Endothelial cell of umbilical vein (primary cell): ENCODE data around the gene P2RY2. TPM values are rescaled to one million over a fixed set of nuclear protein-coding genes. Genes with fewer than 3 reads are reported as not detected.

Source experiments
- BruUV-seq: library from RNA; stranded (reverse); fragments of 400-500 nt; replicated peaks from 2 replicates; lab custom pipeline; 2021; lab: Mats Ljungman, UMichigan
- CTCF ChIA-PET: fragments of 300-600, 350-600 bp; sonication (Branson Sonifier 250); formaldehyde crosslinking; loops from one replicate; lab custom pipeline; 2021; ENCODE audit warnings: antibody characterized with exemption, inconsistent platforms; lab: Charles Lee
- POLR2A ChIA-PET: fragments of 300-600, 350-600 bp; sonication (Branson Sonifier 250); formaldehyde crosslinking; loops from one replicate; lab custom pipeline; 2021; ENCODE audit warnings: antibody characterized with exemption, inconsistent platforms; lab: Charles Lee
- DNase-seq: peaks from one replicate; pipeline ENCODE4 v3.0.0-alpha.2; 2011; ENCODE audit warnings: low read depth, low spot score
- FAIRE-seq: peaks from 2 replicates; lab custom pipeline; 2011; peaks lifted over from hg19 to GRCh38; lab: Jason Lieb, UNC
- H2AFZ ChIP-seq: 2 replicates; pipeline ENCODE4 v1.6.0; 2012; ENCODE audit warnings: low read depth, low read length, control low read depth, inconsistent platforms
- H3K27ac ChIP-seq: 2 replicates; pipeline ENCODE4 v1.5.1; 2011; ENCODE audit warnings: low read depth, mild to moderate bottlenecking, control low read depth, low read length, moderate library complexity; ENCODE audit not compliant: insufficient read depth
- H3K27me3 ChIP-seq, 2 experiments: 2 replicates each; pipeline versions ENCODE4 v1.6.0 to v1.6.1; 2011; ENCODE audit warnings: low read length in 2 of 2, mixed read lengths in 1 of 2; ENCODE audit not compliant: control insufficient read depth in 2 of 2, insufficient read depth in 2 of 2
- H3K36me3 ChIP-seq, 2 experiments: 2 replicates in 1 of 2; 3 replicates in 1 of 2; pipeline ENCODE4 v1.5.1; 2011; ENCODE audit warnings: low read length in 2 of 2, mild to moderate bottlenecking in 1 of 2, moderate library complexity in 1 of 2; ENCODE audit not compliant: control insufficient read depth in 2 of 2, insufficient read depth in 2 of 2; ENCODE audit errors: extremely low read depth in 1 of 2
- H3K4me1 ChIP-seq: 3 replicates; pipeline ENCODE4 v1.5.1; 2011; ENCODE audit warnings: mild to moderate bottlenecking, low read length; ENCODE audit not compliant: control insufficient read depth, insufficient read depth; ENCODE audit errors: extremely low read depth
- H3K4me2 ChIP-seq: 2 replicates; pipeline ENCODE4 v1.6.1; 2011; ENCODE audit warnings: low read length, control low read depth, mixed read lengths; ENCODE audit not compliant: insufficient read depth
- H3K4me3 ChIP-seq, 3 experiments: fragments of 200-600 bp in 1 of 3; sonication (generic), shearing (Covaris generic) in 1 of 3; replicated peaks in 1 of 3; 2 replicates each; pipeline ENCODE4 v1.5.1; 2011 to 2016; ENCODE audit warnings: control low read depth in 3 of 3, low read length in 3 of 3, mild to moderate bottlenecking in 2 of 3, inconsistent platforms in 1 of 3, low read depth in 1 of 3, moderate library complexity in 1 of 3; ENCODE audit not compliant: insufficient read depth in 1 of 3
- H3K79me2 ChIP-seq: 2 replicates; pipeline ENCODE4 v1.6.0; 2012; ENCODE audit warnings: low read length, inconsistent platforms; ENCODE audit not compliant: control insufficient read depth, insufficient read depth
- H3K9ac ChIP-seq: replicated peaks from 2 replicates; pipeline ENCODE3; 2011; ENCODE audit warnings: low read length, control low read depth; ENCODE audit not compliant: insufficient read depth; ENCODE audit errors: extremely low read depth
- H3K9me1 ChIP-seq: replicated peaks from 3 replicates; pipeline ENCODE4 v1.6.0; 2011; ENCODE audit warnings: mild to moderate bottlenecking, low read length; ENCODE audit not compliant: control insufficient read depth, insufficient read depth; ENCODE audit errors: extremely low read depth
- H3K9me3 ChIP-seq: replicated peaks from 2 replicates; pipeline ENCODE4 v1.5.1; 2012; ENCODE audit warnings: low read length, inconsistent platforms; ENCODE audit not compliant: control insufficient read depth, insufficient read depth
- H4K20me1 ChIP-seq: replicated peaks from 2 replicates; pipeline ENCODE3; 2011; ENCODE audit warnings: mild to moderate bottlenecking, low read length; ENCODE audit not compliant: control insufficient read depth, insufficient read depth; ENCODE audit errors: extremely low read depth
- FOS ChIP-seq: IDR thresholded peaks from 2 replicates; pipeline ENCODE4 v1.6.1; 2011; ENCODE audit warnings: mild to moderate bottlenecking, low read length, moderate library complexity, borderline replicate concordance; ENCODE audit not compliant: insufficient read depth
- JUN ChIP-seq: IDR thresholded peaks from 2 replicates; pipeline ENCODE4 v1.6.1; 2011; ENCODE audit warnings: borderline replicate concordance, low read depth; ENCODE audit not compliant: insufficient read length, insufficient read depth
- MYC ChIP-seq: IDR thresholded peaks from one replicate; pipeline ENCODE4 v1.6.1; 2011; ENCODE audit warnings: mild to moderate bottlenecking, low read depth, low read length
- POLR2AphosphoS5 ChIP-seq: IDR thresholded peaks from 2 replicates; pipeline ENCODE4 v1.6.1; 2012; ENCODE audit warnings: low read depth, mild to moderate bottlenecking, control low read depth, low read length, moderate library complexity; ENCODE audit not compliant: insufficient read depth
- dilution Hi-C: fragments of 300-500 bp; cut with MboI; formaldehyde crosslinking; loops from one replicate; pipeline ENCODE4 v1.15.0; 2019; ENCODE audit warnings: low sequenced_read_pairs; ENCODE audit not compliant: extremely low pct_ligation_motif_present
- intact Hi-C: fragments of 100-400 bp; cut with micrococcal nuclease; formaldehyde crosslinking; loops from one replicate; pipeline ENCODE4 v1.10.0; 2022
- polyA plus RNA-seq, 4 experiments: library from polyadenylated mRNA; depleted of rRNA in 3 of 4; stranded (reverse) in 3 of 4; unstranded in 1 of 4; fragments of >200 nt; gene quantifications; 2 replicates each; pipeline versions ENCODE4 v1.2.1 to v1.2.3, GENCODE V29; 2011 to 2012; ENCODE audit warnings: missing spikeins in 1 of 4
- total RNA-seq: library from RNA; stranded (reverse); gene quantifications from 2 replicates; pipeline ENCODE4 v1.2.3, GENCODE V29; 2021
- TF ChIP-seq, protein P1 (sequence below): IDR thresholded peaks from 2 replicates; pipeline ENCODE4 v1.6.1; 2011; ENCODE audit not compliant: insufficient read depth, insufficient read length
- TF ChIP-seq, protein P2 (sequence below), 2 donors: IDR thresholded peaks; 1 replicate in 1 of 2; 2 replicates in 1 of 2; pipeline ENCODE4 v1.5.1; 2011; ENCODE audit warnings: low read length in 2 of 2, mild to moderate bottlenecking in 2 of 2, moderate library complexity in 2 of 2, control low read depth in 1 of 2, inconsistent platforms in 1 of 2, low read depth in 1 of 2; ENCODE audit not compliant: insufficient read depth in 1 of 2; ENCODE audit errors: extremely low read depth in 1 of 2

The P2RY2 gene
- total and polyA plus RNA-seq, 2 donors (not counting 3 experiments of a cell fraction or from before 2014, with no cell fraction given), result 4.8 to 5.6 TPM

DNA sequence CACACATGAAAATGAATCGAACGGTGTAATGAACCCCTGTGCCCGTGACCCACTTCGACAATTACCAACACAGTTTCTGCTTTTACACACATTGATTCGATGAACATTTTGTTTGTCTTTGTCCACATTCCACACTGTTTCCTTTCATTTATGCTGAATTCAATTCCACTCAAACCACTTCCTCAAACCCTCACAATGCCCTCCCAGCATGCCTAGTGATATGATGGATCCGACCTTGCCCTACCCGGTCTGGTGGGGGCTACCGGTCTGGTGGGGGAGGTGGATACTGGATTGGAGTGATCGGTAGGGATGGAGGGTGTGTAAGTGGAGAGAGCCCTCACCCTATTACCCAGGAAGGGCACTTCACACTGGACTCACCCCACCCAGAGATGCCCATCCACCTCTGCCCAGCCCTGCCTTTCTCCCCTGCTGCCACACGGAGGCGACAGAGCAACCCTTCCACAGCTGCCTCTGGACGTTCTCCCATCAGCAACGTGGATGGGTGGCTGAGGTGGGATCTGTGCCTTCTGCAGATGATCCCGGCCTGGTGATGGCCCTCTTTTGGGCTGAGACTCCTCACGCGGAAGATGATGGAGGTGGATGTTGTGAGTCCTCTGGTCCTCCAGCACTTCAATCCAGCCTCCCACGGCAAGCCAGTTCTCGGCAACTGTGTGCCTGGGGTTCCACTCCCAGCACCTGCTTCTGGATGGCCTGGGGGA is 33.0 kb upstream of the P2RY2 start:
- peak overlapping the region; percentile 88 for H2AFZ ChIP-seq
- no peaks in the 10 kb centered on the region for H3K27me3 ChIP-seq
- TSS peak; percentile 34 for BruUV-seq
- ChIA-PET POLR2A (interaction anchor here (1.2 kb wide), 2 partner anchors 8 to 104 kb away, joined by 3 to 4 read pairs; no protein-coding TSS in a partner anchor), CTCF (interaction anchor here (0.6 to 5.1 kb wide), 28 partner anchors 7 to 501 kb away, joined by 3 to 110 read pairs (median 6); partner anchors contain the start of genes FCHSD2 and P2RY2)
- no peaks in the 10 kb centered on the region for H3K36me3 ChIP-seq
- H4K20me1 ChIP-seq, result no peaks in the 10 kb centered on the region
- peaks cover 23% of the 10 kb centered on the region for H3K4me1 ChIP-seq
- DNase-seq, result peak; percentile 75
- no peaks in the 10 kb centered on the region for H3K79me2 ChIP-seq
- peak overlapping the region in 1 of 3 experiments; percentile 24 for H3K4me3 ChIP-seq
- dilution Hi-C loops (no loop called here), intact Hi-C loops (loop anchor here (1.0 kb wide), 8 partner anchors 8 to 208 kb away; partner anchors contain the start of gene P2RY2)
- peak overlapping the region; percentile 53 for H3K4me2 ChIP-seq
- H3K9me3 ChIP-seq, result no peaks in the 10 kb centered on the region
- FAIRE-seq, result no peak
- TF ChIP-seq JUN (no peak), FOS (no peak), MYC (no peak), POLR2AphosphoS5 (peak; percentile 30)
- TF ChIP-seq, protein P1, sequence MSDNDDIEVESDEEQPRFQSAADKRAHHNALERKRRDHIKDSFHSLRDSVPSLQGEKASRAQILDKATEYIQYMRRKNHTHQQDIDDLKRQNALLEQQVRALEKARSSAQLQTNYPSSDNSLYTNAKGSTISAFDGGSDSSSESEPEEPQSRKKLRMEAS, result no peak
- TF ChIP-seq, protein P2, sequence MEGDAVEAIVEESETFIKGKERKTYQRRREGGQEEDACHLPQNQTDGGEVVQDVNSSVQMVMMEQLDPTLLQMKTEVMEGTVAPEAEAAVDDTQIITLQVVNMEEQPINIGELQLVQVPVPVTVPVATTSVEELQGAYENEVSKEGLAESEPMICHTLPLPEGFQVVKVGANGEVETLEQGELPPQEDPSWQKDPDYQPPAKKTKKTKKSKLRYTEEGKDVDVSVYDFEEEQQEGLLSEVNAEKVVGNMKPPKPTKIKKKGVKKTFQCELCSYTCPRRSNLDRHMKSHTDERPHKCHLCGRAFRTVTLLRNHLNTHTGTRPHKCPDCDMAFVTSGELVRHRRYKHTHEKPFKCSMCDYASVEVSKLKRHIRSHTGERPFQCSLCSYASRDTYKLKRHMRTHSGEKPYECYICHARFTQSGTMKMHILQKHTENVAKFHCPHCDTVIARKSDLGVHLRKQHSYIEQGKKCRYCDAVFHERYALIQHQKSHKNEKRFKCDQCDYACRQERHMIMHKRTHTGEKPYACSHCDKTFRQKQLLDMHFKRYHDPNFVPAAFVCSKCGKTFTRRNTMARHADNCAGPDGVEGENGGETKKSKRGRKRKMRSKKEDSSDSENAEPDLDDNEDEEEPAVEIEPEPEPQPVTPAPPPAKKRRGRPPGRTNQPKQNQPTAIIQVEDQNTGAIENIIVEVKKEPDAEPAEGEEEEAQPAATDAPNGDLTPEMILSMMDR (IDR thresholded peaks at IDR 0.05; ENCODE audit: extremely low read depth in 1 of 2, insufficient read depth in 1 of 2, low read depth in 1 of 2, low read length in 2 of 2), result peak; percentile 93 to 97
- peak overlapping the region; percentile 53 for H3K27ac ChIP-seq
- H3K9ac ChIP-seq, result peak overlapping the region; percentile 40
- no peaks in the 10 kb centered on the region for H3K9me1 ChIP-seq
